Measurements from ENCODE around the gene ANKRD39. TPM values are rescaled to one million over a fixed set of nuclear protein-coding genes. Genes with fewer than 3 reads are reported as not detected.

ANKRD39 gene
- total and polyA plus RNA-seq, 2 donors (not counting 1 experiment from before 2014, with no cell fraction given): 14.8 to 19.3 TPM

DNA sequence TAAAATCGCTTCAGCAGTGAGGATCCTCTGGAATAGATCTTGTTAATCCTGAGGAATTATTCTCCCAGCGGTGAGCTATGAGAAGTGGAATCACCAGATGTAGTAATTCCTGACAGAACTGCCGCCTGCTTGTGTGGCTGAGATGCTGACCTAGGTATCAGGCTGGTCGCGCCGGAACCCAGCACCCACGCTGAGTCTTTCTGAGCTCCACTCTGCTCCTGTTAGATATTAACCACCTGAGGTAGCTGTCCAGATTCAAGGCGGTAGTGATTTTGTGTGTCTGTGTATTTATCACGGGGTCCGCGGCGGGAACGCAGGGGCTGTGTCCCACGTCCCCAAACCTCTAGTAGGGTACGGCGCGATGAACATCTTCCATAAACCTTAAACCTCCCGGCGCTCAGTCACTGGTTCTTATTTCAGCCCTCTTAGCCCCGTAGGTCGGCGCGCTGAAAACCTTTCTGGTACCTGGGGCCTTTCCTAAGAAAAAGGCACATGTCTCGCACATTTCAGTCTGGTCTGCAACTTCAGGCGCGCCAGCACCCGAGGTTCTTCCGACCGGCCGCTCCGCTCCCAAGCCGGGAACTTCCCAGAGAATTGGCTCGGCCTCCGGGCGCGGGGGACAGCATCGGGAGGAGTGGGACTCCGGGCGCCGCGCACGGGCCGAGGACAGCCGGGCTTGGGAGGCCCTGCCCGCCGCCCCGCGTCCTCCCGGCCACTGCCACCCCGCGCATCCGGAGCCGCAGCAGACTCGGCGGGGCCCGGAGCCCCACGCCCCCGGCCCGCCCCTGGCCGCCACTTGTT is 42.3 kb downstream of the ANKRD39 start:
- Mint-ChIP-seq H3K27ac (peak overlapping the region; percentile 93), H3K4me3 (peak overlapping the region; percentile 93), H3K4me1 (peaks cover 49% of the 10 kb centered on the region), H3K27me3 (no peaks in the 10 kb centered on the region), H3K9me3 (ENCODE audit: insufficient read depth) (no peaks in the 10 kb centered on the region)
- Histone ChIP-seq H3K4me3 (ENCODE audit: control extremely low read depth in 1 of 5, extremely low read depth in 1 of 5, insufficient read depth in 1 of 5, low read depth in 2 of 5, low read length in 4 of 5) (peak overlapping the region; percentile 59 to 95 (median 81)), H2AFZ (ENCODE audit: insufficient read depth, low read depth, low read length, poor library complexity, severe bottlenecking) (peak overlapping the region; percentile 99), H3K36me3 (replicated peaks in 1 of 2; ENCODE audit: control extremely low read depth in 1 of 2, control insufficient read depth in 1 of 2, extremely low read depth in 1 of 2, insufficient read depth in 2 of 2, low read length in 1 of 2) (peaks cover 0 to 18% of the 10 kb centered on the region in 2 experiments), H3K9ac (ENCODE audit: low read length) (peak overlapping the region; percentile 89), H4K20me1 (ENCODE audit: control insufficient read depth, insufficient read depth, low read length, poor library complexity, severe bottlenecking) (peaks cover 36% of the 10 kb centered on the region), H3K4me2 (replicated peaks; ENCODE audit: low read depth, low read length, poor library complexity, severe bottlenecking) (peak overlapping the region; percentile 87), H3K27ac (ENCODE audit: low read length in 2 of 2) (peak overlapping the region; percentile 19 to 76), H3K27me3 (replicated peaks in 1 of 4; ENCODE audit: control extremely low read depth in 1 of 4, control insufficient read depth in 3 of 4, insufficient read depth in 4 of 4, low read length in 3 of 4) (no peaks in the 10 kb centered on the region), H3K4me1 (ENCODE audit: control insufficient read depth in 2 of 2, insufficient read depth in 2 of 2, low read length in 2 of 2) (peaks cover 34 to 37% of the 10 kb centered on the region in 2 donors), H3K79me2 (ENCODE audit: control insufficient read depth, insufficient read depth, low read length) (peaks cover 37% of the 10 kb centered on the region), H3K9me3 (ENCODE audit: control extremely low read depth in 1 of 3, control insufficient read depth in 2 of 3, insufficient read depth in 1 of 3, low read length in 2 of 3) (no peaks in the 10 kb centered on the region)
- intact Hi-C loops (cut with micrococcal nuclease): loop anchor here (1.0 to 5.0 kb wide), 9 partner anchors 9 to 478 kb away; partner anchors contain the start of genes ANKRD39, ARID5A, CNNM4 and KANSL3
- ChIA-PET CTCF (interaction anchor here (0.6 to 3.8 kb wide), 14 partner anchors 9 to 607 kb away, joined by 3 to 29 read pairs (median 4); partner anchors contain the start of genes ANKRD39 and STARD7), POLR2A (interaction anchor here (0.5 to 2.3 kb wide), 9 partner anchors 9 to 178 kb away, joined by 4 to 14 read pairs (median 6); partner anchors contain the start of genes ANKRD39, CNNM4 and KANSL3)
- DNase-seq (no peak), ATAC-seq (ENCODE audit: low read depth) (peak; percentile 0)
- TF ChIP-seq EZH2 (IDR thresholded peaks at IDR 0.05; ENCODE audit: borderline replicate concordance, insufficient read depth, low read depth, low read length, poor library complexity, severe bottlenecking): no peak
- TF ChIP-seq CTCF (IDR thresholded peaks at IDR 0.05): no peak
- WGBS (ENCODE audit: insufficient coverage): 1% methylated on average over 52 of the region's 60 CpGs

All from B cell (primary cell).